Stimulated activated CD4-positive, alpha-beta T cell treated with anti-CD3 and anti-CD28 coated beads, TNF-alpha, amount 100 ng/mL, for 24 hours (primary cell): Measurements from ENCODE around the gene YBX1.
"Not testable (repeated sequence)": the region's sequence is repeated elsewhere in the genome, so short reads cannot be mapped to it uniquely, and the experiment has no call there.

Experiments
- DNase-seq, 3 experiments: peaks; one replicate each; pipeline ENCODE4 v3.0.0-alpha.2; 2020; ENCODE audit warnings: low read depth in 3 of 3

Gene YBX1

GRCh38 chr1:42681741-42682483 is at the start of gene YBX1:
Gene YBX1, plus strand, starts transcription at chr1:42682418. Its CDS starts 148 bp downstream, at chr1:42682566.
- DNase-seq = peak; percentile 83 to 94 (median 90)

DNA sequence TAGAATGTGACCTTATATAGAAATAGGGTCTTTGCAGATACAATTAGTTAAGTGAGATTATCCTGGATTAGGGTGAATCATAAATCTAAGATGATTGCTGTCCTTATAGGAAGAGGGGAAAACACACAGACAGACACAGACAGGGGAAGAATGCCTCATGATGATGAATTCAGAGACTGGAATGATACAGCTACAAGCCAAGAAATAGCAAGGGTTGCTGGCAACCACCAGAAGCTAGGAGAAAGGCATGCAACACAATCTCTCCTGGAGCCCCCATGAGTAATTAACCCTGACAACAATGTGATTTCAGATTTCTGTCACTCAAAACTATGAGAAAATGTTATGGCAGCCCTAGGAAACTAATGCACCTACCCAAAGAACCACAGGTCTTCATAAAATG is 43.1 kb upstream of the YBX1 start:
- DNase-seq = no peak

DNA sequence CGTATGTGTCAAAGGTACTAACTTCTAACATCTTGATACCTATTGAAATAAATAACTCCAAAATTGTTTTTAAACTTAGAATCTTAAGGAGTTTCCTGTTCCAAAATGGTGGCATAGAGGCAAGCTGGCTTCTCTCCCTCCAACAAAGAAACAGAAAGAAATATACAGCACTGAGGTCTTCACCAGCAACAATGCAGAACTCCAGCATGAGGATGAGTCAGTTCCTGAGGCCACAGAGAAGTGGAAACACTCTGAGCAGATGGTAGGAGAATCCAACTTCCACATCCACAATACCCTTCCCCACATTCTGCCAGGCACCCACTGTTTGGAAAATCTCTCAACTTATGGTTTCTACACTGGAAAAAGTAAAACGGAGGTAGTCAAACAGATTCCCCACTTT is 36.2 kb upstream of the YBX1 start:
- DNase-seq = no peak

GRCh38 chr1:42657201-42657600 is 25.0 kb upstream of the YBX1 start:
- DNase-seq = no peak

DNA sequence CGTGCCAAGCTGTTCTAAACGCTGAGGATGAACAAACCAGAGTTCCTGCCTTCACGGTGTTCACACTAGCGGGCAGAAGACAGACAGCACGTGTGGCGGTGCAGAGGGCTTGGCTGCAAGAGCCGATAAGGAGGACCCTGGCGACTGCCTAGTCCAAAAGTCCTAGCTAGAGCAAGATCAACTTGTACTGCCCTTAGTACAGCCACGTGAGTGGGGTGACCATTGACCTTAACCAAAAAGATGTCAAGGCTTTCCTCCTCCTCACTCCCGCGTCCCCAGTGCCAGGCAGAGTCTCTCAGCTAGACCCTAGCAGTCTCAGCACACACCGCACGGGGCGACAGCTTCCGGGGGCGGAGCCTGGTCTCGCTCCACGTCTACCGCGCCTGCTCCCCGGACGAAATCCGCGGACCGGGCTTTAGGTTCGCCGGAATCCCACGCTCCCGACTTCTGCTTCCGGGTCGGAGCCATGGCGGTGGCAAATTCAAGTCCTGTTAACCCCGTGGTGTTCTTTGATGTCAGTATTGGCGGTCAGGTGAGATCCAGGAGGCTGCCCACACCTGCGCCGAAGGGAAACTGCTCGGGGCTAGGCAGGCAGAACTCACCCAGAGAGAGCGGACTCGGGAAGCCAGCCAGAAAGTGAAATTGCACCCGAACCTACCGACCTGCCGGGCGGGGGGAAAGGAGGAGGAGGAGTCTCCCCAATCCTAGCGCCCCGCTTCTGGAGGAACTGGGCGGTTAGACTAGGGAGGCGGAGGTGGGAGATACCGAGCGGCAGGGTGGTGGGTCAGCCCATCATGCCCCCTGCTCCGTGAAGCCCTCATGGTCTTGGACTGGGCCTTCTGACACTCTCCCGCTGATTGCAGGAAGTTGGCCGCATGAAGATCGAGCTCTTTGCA is 24.0 kb upstream of the YBX1 start, which contains the start of gene PPIH:
Gene PPIH (plus strand): TSS at position 443 of the 896 bp plus-strand sequence. CDS start 24 bp downstream, at position 467.
- peak; percentile 92 to 96 (median 94) for DNase-seq

DNA sequence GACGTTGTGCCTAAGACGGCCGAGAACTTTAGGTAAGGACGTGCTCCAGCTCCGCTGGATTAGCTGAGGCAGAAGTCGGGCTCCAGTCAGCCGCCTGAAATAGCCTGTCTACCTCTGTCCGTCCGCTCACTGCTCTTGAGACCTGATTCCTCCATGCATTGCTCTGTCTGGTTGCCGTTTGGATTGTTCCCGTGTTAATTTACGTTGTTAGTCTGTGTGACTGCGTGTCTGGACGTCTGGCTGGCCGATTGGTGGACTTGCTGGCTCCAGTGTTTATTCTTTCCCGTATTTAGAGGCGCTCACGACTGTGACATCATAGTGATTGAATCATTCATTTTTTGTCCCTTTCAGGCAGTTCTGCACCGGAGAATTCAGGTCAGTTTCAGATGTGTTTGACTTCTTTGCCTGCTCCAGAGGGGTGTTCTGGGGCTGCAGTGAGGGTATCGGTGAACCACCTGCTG is 23.3 kb upstream of the YBX1 start:
- DNase-seq = no peak

GRCh38 chr1:42660907-42661500 is 21.2 kb upstream of the YBX1 start:
- DNase-seq = no peak

DNA sequence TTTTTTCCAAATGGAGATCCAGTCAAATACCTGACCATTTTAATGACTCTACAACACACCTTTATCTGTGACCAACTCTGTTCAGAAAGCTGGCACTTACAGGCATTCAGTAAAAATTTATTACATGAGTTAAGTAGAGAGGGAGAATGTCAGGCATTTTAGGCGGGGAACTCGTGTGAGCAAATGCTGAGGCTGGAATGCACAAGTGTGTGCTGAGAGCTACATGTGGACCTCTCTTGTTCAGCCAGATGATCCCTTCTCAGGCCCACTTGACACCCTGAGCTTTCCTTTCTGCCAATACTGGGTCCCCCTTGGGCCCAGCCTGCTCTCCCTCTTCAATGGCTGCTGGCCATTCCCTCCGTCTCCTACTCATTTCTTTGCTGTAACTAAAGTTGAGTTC is 12.3 kb upstream of the YBX1 start:
- DNase-seq = no peak

GRCh38 chr1:42670425-42670824 is 11.8 kb upstream of the YBX1 start:
- no peak for DNase-seq

DNA sequence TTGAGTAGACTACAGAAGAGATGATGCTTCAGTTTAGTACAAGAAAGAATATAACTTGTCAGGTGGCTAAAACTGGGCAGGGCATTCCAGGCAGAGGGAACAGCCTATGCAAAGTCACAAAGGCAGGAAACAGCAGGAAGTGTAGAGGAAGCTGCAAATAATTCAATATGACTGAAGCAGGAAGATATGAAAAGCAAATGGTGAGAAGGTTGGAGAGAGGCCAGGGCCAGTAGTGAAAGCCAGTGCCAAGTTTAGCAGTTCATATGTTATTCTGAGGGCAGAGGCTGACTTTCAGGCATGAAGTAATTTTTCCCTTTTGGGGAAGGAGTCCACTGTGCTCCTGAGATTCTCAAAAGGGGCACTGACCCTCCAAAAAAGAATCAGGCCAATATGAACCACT is 8.0 kb upstream of the YBX1 start:
- no peak for DNase-seq

DNA sequence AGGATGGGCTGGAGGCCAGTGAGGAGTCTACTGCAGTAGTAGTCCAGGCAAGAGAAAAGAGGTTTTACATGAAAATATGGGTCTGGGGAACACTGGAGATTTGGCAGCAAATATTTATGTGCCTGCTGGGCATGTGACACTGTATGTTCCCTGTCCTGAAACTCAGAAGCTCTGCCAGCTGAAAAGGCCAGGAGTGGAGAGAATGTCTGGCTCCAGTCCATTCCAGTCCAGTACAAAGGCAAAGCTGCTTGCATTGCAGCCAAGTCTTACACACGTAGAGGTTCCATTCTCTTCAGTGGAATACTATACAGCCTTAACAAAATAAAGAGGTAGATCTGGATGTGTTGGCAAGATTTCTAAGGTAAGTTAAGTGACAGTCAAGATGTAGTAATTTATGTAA is 7.5 kb upstream of the YBX1 start:
- DNase-seq = no peak

DNA sequence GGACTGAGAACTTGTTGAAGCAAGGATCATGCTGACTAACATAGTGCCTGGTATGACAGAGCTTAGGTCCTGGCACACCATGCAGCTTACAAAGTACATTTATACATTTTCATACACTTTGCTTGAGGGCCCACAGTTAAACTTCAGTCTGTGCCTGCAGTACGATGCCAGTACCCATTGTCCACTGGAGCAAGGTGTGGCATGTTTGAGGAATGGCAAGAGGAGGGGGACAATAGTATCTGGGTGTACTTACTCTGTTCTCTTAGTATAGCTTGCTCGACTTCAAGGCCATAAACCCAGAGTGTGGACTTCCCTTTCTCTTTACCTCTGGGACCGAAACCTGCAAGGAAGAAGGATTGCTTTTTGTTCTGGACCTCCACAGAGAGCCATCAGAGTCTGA is 6.8 kb upstream of the YBX1 start:
- DNase-seq = no peak

DNA sequence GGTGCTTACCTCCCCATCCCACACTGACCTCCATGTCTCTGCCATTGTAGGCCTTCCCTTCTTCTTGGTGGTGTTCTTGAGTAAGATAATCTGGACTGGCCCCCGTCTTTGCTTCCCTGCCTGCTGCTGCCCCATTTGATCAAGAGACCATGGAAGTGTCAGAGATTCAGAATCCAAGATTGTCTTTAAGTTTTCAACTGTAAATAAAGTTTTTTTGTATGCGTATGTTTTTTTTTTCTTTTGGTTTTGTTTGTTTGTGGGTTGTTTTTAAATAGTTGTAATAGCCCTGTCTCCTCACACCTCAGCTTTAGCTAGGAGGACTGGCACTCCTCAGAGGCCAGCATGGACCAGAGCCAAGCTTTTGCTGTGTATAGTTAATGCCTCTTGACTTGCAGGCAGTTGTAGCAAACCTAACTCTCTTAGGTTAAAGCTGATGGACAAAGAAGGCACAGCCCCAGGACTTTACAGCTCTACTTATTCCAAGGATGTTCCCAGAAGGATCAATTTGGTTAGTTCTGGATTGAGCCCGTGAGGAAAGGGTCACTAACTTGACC is 5.6 kb upstream of the YBX1 start:
- no peak for DNase-seq

GRCh38 chr1:42679364-42679983 is 2.7 kb upstream of the YBX1 start:
- no peak for DNase-seq

DNA sequence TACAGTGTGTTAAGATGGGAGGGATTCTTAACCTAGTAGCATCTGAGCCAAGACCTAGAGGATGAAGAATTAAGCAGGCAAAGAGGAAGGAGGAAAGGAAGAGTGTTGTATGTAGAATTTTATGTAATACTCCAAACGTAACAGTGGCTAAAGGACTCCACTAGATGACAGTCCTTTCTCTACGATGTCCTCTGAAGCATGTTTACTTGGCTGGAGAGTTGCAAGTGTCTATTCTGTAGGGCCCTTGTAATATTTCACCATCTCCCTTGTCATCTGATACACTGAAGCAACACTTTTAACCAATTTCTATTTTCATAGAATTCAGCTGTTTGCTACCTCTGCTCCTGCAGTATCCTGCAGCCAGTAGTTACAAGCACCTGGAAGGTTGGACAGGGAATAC is 2.2 kb upstream of the YBX1 start:
- no peak for DNase-seq

DNA sequence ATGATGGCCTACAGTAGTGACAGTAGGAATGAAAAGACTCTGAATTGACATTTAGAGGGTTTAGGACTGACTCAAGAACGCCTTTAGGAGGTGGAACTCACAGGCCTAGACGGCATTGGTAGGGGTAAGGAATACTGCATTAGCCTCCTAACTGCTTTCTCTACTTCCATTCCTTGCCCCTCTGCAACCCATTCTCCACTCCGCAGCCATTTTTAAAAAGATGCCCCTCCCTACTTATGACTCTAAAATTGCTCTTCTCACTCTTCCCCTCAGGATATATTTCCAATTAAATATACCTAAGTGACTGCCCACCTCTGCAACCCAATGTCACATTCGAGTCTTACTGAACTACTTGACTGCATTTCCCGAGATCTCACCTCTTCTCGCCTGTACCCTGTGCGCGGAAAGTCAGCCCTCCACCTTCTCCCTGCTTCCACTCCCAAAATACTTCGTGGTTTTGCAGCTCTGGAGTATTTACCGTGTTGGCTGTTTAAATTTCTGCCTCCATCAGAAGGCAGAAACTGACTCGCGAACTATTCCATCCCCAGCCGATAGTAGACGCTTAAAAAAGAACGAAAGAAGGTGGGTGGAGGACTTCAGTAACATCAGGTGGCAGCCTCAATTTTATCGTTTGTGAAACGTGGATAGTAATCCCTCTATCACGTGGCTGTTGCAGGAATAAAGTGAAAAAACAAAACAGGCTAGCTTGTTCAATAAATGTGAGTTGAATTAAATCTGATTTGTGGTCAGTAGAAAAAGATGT is 1.1 kb upstream of the YBX1 start:
- DNase-seq = no peak

DNA sequence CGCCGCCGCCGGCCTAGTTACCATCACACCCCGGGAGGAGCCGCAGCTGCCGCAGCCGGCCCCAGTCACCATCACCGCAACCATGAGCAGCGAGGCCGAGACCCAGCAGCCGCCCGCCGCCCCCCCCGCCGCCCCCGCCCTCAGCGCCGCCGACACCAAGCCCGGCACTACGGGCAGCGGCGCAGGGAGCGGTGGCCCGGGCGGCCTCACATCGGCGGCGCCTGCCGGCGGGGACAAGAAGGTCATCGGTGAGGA is 193 bp downstream of the YBX1 start:
- DNase-seq = not testable (repeated sequence)

DNA sequence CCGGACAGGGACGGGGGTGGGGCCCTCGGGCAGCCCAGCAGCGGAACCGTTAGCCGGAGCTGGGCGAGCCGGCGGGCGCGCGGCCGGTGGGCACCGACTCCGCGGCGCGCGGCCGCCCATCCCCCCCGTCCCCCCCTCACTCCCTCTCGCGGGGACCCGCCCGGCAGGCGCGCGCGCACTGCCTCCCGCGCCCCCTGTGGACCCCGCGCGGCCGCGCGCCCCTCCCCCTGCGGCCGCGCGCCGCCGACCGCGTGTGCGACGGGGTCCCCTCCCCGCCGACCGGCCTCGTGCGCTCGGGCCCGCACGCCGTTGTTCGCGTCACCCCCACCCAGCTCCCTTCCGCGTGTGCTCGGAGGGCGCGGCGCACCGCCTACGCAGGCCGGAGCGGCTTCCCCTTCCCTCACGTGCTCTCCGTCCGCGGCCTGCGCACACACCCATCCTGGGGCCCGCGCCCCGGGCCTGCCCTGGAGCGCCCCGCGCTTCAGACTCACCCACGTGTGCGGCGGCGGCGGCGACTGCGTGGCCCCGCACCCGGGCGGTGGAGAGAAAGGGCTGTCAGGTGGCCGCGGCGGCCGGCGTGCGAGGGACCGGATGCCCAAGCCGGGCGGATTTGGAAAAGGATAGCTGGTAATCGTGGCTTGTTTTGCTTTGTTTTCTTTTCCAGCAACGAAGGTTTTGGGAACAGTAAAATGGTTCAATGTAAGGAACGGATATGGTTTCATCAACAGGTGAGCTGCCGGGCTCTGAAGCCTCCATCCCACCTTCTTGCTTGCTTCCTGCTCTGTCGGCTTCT is 717 bp downstream of the YBX1 start:
- DNase-seq = peak; percentile 37 to 67 (median 40)

DNA sequence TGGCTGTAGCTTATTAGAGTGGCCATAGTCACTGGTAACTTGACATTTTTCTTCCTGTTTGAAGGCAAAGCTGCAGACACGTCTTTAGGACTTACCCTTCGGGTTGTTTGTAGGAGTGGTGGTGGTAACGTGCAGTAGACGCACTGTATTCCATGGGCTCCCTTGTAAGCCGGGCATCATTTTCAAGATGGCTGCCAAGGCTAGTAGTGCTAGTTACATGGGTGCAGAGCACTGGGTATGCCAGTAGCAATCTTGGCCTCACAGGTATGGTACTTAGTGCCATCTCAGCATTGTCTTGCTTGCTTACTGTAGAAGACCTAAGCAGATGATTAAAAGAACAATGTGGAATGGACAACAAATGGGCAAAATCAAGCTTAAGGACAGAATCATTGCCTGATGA is 1.9 kb downstream of the YBX1 start:
- peak in 1 of 3 experiments; percentile 16 for DNase-seq

GRCh38 chr1:42686418-42686817 is 4.2 kb downstream of the YBX1 start:
- no peak for DNase-seq
